ENCODE results near the gene JAKMIP2.

Gene JAKMIP2

DNA sequence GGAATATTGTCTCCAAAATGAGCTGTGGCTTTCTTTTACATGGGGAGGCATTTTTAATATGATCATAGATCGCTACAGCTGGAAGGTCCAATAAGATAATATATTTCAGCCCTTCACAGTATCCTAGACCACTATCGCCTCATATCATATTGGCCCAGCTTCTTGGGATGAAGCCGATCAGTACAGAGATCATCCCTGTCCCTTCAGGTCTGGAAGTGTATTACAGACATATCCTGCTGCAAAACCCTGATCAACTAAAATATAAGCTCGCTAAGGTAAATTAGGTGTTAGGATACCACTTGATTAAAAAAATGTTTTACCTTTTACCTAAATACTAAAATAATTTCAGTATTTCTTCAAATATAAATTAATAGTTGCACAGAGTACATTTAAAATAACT is 41.7 kb downstream of the JAKMIP2 start:
- Histone ChIP-seq H3K4me3 (ENCODE audit: low read depth, low read length) (no peak overlapping the region), H3K4me1 (ENCODE audit: control insufficient read depth, insufficient read depth, low read length) (peaks cover 17% of the 10 kb centered on the region; the same call in 1 of the 2 replicates), H3K27ac (ENCODE audit: extremely low read depth, low read depth, low read length) (no peak overlapping the region), H3K9me3 (ENCODE audit: control insufficient read depth, insufficient read depth, low read depth, low read length) (no peaks in the 10 kb centered on the region), H3K36me3 (ENCODE audit: control insufficient read depth in 2 of 2, insufficient read depth in 1 of 2, low read length in 2 of 2) (no peaks in the 10 kb centered on the region)
- CTCF ChIA-PET, result interaction anchor here (1.0 kb wide), 1 partner anchor 112 kb away, joined by 3 read pairs; no protein-coding TSS in a partner anchor
- POLR2A ChIA-PET, result no interaction called here
- TF ChIP-seq, protein P1, sequence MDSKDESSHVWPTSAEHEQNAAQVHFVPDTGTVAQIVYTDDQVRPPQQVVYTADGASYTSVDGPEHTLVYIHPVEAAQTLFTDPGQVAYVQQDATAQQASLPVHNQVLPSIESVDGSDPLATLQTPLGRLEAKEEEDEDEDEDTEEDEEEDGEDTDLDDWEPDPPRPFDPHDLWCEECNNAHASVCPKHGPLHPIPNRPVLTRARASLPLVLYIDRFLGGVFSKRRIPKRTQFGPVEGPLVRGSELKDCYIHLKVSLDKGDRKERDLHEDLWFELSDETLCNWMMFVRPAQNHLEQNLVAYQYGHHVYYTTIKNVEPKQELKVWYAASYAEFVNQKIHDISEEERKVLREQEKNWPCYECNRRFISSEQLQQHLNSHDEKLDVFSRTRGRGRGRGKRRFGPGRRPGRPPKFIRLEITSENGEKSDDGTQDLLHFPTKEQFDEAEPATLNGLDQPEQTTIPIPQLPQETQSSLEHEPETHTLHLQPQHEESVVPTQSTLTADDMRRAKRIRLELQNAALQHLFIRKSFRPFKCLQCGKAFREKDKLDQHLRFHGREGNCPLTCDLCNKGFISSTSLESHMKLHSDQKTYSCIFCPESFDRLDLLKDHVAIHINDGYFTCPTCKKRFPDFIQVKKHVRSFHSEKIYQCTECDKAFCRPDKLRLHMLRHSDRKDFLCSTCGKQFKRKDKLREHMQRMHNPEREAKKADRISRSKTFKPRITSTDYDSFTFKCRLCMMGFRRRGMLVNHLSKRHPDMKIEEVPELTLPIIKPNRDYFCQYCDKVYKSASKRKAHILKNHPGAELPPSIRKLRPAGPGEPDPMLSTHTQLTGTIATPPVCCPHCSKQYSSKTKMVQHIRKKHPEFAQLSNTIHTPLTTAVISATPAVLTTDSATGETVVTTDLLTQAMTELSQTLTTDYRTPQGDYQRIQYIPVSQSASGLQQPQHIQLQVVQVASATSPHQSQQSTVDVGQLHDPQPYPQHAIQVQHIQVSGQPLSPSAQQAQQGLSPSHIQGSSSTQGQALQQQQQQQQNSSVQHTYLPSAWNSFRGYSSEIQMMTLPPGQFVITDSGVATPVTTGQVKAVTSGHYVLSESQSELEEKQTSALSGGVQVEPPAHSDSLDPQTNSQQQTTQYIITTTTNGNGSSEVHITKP (tag by site-specific recombination; IDR thresholded peaks at IDR 0.05), result no peak
- TF ChIP-seq HOXA7 (CRISPR knock-in tag; IDR thresholded peaks at IDR 0.05; ENCODE audit: borderline replicate concordance), result no peak
- TF ChIP-seq ZNF292 (tag by site-specific recombination; IDR thresholded peaks at IDR 0.05; ENCODE audit: borderline replicate concordance, low read depth), result no peak
- no peak for TF ChIP-seq ZNF561 (tag by site-specific recombination; IDR thresholded peaks at IDR 0.05; ENCODE audit: borderline replicate concordance)
- no peak for TF ChIP-seq ZNF324 (tag by site-specific recombination; IDR thresholded peaks at IDR 0.05)
- no peak for TF ChIP-seq ZNF600 (tag by site-specific recombination; IDR thresholded peaks at IDR 0.05)
- no peak for TF ChIP-seq TCF7L2 (IDR thresholded peaks at IDR 0.05; ENCODE audit: borderline replicate concordance, low read depth, low read length)
- TF ChIP-seq ZNF548 (tag by site-specific recombination; IDR thresholded peaks at IDR 0.05), result no peak
- TF ChIP-seq GLIS2 (tag by site-specific recombination; IDR thresholded peaks at IDR 0.05), result no peak
- TF ChIP-seq ZNF596 (tag by site-specific recombination; IDR thresholded peaks at IDR 0.05), result no peak
- no peak for TF ChIP-seq KLF1 (tag by site-specific recombination; IDR thresholded peaks at IDR 0.05)
- TF ChIP-seq, protein P2, sequence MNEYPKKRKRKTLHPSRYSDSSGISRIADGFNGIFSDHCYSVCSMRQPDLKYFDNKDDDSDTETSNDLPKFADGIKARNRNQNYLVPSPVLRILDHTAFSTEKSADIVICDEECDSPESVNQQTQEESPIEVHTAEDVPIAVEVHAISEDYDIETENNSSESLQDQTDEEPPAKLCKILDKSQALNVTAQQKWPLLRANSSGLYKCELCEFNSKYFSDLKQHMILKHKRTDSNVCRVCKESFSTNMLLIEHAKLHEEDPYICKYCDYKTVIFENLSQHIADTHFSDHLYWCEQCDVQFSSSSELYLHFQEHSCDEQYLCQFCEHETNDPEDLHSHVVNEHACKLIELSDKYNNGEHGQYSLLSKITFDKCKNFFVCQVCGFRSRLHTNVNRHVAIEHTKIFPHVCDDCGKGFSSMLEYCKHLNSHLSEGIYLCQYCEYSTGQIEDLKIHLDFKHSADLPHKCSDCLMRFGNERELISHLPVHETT (tag by site-specific recombination; IDR thresholded peaks at IDR 0.05), result no peak
- TF ChIP-seq SP2 (tag by site-specific recombination; IDR thresholded peaks at IDR 0.05), result no peak
- TF ChIP-seq WT1 (tag by site-specific recombination; IDR thresholded peaks at IDR 0.05), result no peak

DNA sequence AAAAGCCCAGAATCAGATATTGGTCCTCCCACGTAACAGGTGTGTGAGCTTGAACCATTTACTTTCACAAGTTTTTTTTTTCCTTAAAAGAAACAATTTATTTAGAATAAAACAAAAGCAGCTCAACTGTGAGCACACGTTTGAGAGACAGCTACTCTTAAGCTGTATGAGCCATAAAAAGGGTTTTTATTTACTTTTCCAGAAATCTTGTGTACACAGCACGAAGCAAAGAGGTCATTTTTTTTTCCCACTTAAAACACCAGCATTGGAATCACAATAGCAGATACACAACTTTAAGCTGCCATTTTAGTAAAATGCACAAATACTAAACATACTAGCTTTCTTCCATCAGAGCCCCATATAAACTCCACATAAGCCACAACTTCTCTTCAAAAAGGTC is 44.6 kb downstream of the JAKMIP2 start:
- ChIA-PET CTCF (interaction anchor here (1.1 to 1.5 kb wide), 2 partner anchors 84 to 993 kb away, joined by 3 read pairs; no protein-coding TSS in a partner anchor), POLR2A (no interaction called here)
- H3K9me3 ChIP-seq (ENCODE audit: control insufficient read depth, insufficient read depth, low read depth, low read length), result no peaks in the 10 kb centered on the region
- H3K27ac ChIP-seq (ENCODE audit: extremely low read depth, low read depth, low read length), result no peak overlapping the region
- H3K4me1 ChIP-seq (ENCODE audit: control insufficient read depth, insufficient read depth, low read length), result peaks cover 6% of the 10 kb centered on the region; the same call in 1 of the 2 replicates
- no peak overlapping the region for H3K4me3 ChIP-seq (ENCODE audit: low read depth, low read length)
- TF ChIP-seq OSR2 (tag by site-specific recombination; IDR thresholded peaks at IDR 0.05), result no peak
- no peak for TF ChIP-seq ZNF76 (tag by site-specific recombination; IDR thresholded peaks at IDR 0.05; ENCODE audit: borderline replicate concordance, low read depth)
- TF ChIP-seq, protein P3, sequence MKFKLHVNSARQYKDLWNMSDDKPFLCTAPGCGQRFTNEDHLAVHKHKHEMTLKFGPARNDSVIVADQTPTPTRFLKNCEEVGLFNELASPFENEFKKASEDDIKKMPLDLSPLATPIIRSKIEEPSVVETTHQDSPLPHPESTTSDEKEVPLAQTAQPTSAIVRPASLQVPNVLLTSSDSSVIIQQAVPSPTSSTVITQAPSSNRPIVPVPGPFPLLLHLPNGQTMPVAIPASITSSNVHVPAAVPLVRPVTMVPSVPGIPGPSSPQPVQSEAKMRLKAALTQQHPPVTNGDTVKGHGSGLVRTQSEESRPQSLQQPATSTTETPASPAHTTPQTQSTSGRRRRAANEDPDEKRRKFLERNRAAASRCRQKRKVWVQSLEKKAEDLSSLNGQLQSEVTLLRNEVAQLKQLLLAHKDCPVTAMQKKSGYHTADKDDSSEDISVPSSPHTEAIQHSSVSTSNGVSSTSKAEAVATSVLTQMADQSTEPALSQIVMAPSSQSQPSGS (tag by site-specific recombination; IDR thresholded peaks at IDR 0.05; ENCODE audit: low read depth), result no peak
- TF ChIP-seq, protein P4, sequence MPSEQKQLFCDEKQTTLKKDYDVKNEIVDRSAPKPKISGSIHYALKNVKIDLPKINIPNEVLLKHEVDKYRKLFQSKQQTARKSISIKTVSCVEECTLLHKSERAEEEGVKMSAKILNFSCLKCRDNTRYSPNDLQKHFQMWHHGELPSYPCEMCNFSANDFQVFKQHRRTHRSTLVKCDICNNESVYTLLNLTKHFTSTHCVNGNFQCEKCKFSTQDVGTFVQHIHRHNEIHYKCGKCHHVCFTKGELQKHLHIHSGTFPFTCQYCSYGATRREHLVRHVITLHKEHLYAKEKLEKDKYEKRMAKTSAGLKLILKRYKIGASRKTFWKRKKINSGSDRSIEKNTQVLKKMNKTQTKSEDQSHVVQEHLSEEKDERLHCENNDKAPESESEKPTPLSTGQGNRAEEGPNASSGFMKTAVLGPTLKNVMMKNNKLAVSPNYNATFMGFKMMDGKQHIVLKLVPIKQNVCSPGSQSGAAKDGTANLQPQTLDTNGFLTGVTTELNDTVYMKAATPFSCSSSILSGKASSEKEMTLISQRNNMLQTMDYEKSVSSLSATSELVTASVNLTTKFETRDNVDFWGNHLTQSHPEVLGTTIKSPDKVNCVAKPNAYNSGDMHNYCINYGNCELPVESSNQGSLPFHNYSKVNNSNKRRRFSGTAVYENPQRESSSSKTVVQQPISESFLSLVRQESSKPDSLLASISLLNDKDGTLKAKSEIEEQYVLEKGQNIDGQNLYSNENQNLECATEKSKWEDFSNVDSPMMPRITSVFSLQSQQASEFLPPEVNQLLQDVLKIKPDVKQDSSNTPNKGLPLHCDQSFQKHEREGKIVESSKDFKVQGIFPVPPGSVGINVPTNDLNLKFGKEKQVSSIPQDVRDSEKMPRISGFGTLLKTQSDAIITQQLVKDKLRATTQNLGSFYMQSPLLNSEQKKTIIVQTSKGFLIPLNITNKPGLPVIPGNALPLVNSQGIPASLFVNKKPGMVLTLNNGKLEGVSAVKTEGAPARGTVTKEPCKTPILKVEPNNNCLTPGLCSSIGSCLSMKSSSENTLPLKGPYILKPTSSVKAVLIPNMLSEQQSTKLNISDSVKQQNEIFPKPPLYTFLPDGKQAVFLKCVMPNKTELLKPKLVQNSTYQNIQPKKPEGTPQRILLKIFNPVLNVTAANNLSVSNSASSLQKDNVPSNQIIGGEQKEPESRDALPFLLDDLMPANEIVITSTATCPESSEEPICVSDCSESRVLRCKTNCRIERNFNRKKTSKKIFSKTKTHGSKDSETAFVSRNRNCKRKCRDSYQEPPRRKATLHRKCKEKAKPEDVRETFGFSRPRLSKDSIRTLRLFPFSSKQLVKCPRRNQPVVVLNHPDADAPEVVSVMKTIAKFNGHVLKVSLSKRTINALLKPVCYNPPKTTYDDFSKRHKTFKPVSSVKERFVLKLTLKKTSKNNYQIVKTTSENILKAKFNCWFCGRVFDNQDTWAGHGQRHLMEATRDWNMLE (tag by site-specific recombination; conservative IDR thresholded peaks at IDR 0.05; ENCODE audit: low read depth), result no peak
- TF ChIP-seq ZNF174 (tag by site-specific recombination; IDR thresholded peaks at IDR 0.05), result no peak
- TF ChIP-seq ZNF155 (tag by site-specific recombination; IDR thresholded peaks at IDR 0.05), result no peak
- no peak for TF ChIP-seq ZNF223 (tag by site-specific recombination; IDR thresholded peaks at IDR 0.05)
- TF ChIP-seq ZNF555 (tag by site-specific recombination; conservative IDR thresholded peaks at IDR 0.05), result no peak
- no peak for TF ChIP-seq ZNF571 (tag by site-specific recombination; IDR thresholded peaks at IDR 0.05)
- no peaks in the 10 kb centered on the region for H3K36me3 ChIP-seq (ENCODE audit: control insufficient read depth in 2 of 2, insufficient read depth in 1 of 2, low read length in 2 of 2)
